AG08395 (cell line): ENCODE measurements around the gene PDCD2.
A peak's percentile ranks its signal among the peaks of the same experiment; 100 is the strongest.
"Not testable (repeated sequence)": the region's sequence is repeated elsewhere in the genome, so short reads cannot be mapped to it uniquely, and the experiment has no call there.

ENCODE experiments used
- DNase-seq: peaks from one replicate; pipeline ENCODE4 v3.0.0; 2012; ENCODE audit warnings: mixed read lengths, low spot score

The PDCD2 gene

GRCh38 chr6:170545405-170545804, 39.0 kb downstream of the PDCD2 start:
- no peak for DNase-seq

DNA sequence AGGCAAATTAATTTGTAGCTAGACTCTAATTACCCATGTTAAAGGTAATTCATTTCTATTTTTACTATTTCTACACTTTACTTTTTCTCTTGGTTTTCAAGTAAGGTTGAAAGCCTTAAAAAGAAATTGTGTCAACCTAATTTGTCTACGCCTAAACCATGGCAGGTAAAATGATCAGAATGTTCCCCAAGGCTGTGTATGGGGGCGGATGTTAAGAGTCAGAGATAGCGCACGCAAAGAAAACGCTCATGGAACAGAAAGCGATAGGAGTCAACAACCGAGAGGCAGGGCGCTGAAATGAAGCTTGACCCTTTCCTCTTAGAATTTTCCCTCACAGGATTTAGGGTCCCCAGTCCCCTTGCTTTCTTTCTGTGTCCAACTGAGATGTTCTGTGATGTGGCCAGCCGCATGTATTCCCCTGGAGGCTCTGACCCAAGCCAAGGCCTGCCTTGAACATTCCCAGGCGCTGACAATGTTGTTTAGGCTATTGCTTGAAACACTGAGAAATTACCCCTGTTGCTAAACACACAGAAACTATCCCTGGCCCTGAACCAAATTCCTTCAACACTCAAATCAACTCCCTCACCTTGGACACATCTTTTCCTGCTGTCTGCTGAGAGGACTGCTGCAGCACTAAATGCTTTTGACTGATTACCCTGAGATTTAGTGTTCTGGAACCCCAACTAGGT, 42.3 kb downstream of the PDCD2 start:
- DNase-seq = no peak

DNA sequence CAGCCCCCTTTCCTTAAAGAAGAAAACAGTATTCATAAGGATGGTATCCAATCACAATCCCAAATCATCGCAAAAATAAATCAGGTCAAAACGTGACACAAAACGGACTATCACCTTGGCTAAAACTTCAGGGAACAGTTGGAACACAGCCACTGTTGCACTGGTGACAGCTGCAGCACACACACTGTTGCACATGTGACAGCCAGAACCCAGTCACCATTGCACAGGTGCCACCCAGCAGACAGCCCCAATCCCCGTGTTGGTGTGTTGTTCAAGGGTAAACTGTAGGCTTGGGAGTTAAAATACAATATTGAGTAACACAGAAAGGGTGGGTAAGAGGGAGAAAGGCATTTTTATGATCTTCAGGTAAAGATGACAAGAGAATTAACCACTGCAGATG, 47.1 kb downstream of the PDCD2 start:
- DNase-seq = no peak

DNA sequence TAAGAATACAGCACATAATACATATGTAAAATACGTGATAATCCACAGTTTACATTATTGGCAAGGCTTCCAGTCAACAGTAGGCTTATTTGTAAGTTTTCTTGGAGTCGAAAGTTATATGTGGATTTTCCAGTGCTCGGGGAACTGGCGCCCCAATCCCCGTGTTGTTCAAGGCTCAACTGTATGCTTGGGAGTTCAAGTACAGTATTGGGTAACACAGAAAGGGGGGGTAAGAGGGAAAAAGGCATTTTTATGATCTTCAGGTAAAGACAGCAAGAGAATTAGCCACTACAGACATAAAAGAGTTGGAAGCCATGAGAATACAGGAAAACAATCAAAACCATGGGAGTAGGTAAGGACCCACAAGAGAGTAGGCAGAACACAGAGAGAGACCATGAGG, 47.8 kb downstream of the PDCD2 start:
- no peak for DNase-seq

DNA sequence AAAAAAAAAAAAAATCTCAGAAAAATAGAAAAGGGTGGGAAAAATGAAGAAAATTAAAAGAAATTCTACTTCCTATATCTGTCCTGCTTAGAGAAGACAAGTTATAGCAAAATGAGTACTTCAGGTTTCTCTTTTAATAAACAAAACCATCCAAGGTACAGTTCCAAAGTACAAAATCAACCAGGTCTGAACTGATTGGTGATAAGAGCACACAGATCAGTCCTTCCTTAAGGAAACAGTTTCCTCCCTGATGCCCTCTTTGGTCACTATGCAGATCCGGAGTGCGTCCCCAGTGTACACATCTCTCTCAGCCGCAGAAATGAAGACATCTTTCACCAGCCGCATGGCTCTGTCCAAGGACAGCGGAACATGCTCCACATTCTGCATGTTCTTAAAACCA, 49.4 kb downstream of the PDCD2 start:
- DNase-seq = no peak

GRCh38 chr6:170533792-170534191, 50.6 kb downstream of the PDCD2 start:
- no peak for DNase-seq

DNA sequence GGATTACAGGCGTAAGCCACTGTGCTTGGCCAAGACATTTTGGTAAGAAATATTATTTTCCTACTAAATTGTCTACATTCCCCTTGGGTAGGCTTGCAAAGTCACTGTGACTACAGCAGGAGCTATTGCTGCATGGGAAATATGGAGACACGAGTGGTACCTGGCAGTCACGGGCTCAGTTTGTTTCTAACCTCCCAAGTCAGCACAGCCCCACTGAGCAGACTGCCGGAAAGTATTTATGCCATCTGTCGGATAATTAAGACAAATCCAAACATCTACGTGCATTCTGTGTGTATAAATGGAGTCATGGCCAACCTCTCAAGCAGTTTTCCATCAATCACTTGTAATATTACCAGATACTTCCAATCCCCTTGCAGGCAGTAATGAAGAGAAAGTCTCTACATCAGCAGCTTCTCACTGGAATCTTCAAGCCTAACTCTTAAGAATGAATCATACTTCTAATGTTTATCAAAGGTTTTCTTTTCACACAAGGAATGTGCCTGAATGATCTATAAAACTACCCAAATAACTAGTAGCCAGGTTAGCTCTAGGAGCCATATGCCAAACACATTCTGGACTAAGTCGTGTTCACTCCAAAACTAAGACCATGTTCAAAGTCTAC, 51.5 kb downstream of the PDCD2 start:
- no peak for DNase-seq

DNA sequence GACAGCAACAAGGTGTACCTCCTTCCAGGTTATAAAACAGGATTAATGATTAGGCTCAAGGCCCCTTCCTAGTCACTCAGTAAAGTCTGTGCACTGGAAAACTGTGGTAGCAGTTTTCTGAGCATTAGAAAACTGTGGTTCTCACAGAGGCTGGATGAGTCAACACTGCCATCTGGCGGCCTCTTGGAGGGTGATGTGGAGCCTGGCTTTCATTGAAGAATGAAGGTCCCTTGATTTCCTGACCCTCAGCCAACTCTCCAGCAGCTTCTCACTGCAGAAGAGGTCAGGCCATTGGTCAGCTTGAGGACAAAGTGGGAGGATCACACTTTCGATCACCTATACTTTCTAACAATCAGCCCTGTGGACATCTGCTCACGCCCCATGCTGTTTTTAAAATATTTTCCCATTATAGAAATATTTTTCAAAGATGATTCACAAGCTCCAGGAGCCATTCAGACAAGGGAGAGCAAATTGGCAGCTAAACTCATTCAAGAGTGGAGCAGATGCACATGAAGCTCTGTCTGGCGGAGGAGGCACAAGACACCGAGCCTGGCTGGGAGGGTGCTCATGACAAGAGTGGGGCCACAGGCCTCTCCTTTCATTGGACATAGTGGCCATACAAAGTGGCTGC, 54.5 kb downstream of the PDCD2 start:
- peak; percentile 90 for DNase-seq

GRCh38 chr6:170527995-170528394, 56.4 kb downstream of the PDCD2 start:
- not testable (repeated sequence) for DNase-seq

GRCh38 chr6:170525795-170526194, 58.6 kb downstream of the PDCD2 start:
- DNase-seq = no peak
